Cardiac ventricle fibroblast (primary cell): Measurements from ENCODE around the gene GPT2. TPM values are rescaled to one million over a fixed set of nuclear protein-coding genes. Genes with fewer than 3 reads are reported as not detected.

ENCODE experiments used
- total RNA-seq: library from RNA; depleted of rRNA; stranded (reverse); fragments of >200 nt; gene quantifications from 2 replicates; pipeline ENCODE4 v1.2.3, GENCODE V29; 2015

Gene GPT2
- 12.5 and 17.2 TPM in 2 replicates for total RNA-seq

GRCh38 chr16:46883690-46884512 lies at the start of gene GPT2:
Gene GPT2, plus strand, starts transcription at chr16:46884362. Its CDS starts 354 bp downstream, at chr16:46884716.

GRCh38 chr16:46973207-46973995 lies 89.2 kb downstream of the GPT2 start, which contains the start of gene DNAJA2:
Gene DNAJA2, minus strand, starts transcription at chr16:46973674. Its CDS starts 102 bp downstream, at chr16:46973572.

Other genes starting within 250 kb of the GPT2 start
- gene VPS35, start 195.2 kb upstream of the GPT2 start, total RNA-seq: 30.1 and 30.9 TPM in 2 replicates
- gene ORC6, start 194.7 kb upstream of the GPT2 start, total RNA-seq: 0.87 and 2.6 TPM in 2 replicates
- not detected in 2 replicates for gene MYLK3, start 136.0 kb upstream of the GPT2 start, total RNA-seq
- gene C16orf87, start 53.2 kb upstream of the GPT2 start, total RNA-seq: 2.4 and 5.4 TPM in 2 replicates
- gene DNAJA2, start 89.3 kb downstream of the GPT2 start, total RNA-seq: 36.5 and 37.3 TPM in 2 replicates